Panc1 (cell line): Measurements from ENCODE around the gene RFFL. TPM values are rescaled to one million over a fixed set of nuclear protein-coding genes. Genes with fewer than 3 reads are reported as not detected.

Source experiments
- ATAC-seq: fragments of 200-7000 bp; cut with Tn5 transposase; 2 replicates; pipeline ENCODE4 v1.9.1; 2020; ENCODE audit warnings: mild to moderate bottlenecking, moderate library complexity
- BruUV-seq: library from RNA; stranded (reverse); fragments of 400-500 nt; replicated peaks from 2 replicates; lab custom pipeline; 2021; lab: Mats Ljungman, UMichigan
- CTCF ChIA-PET: fragments of 300-600 bp; sonication (Branson Sonifier 250); formaldehyde crosslinking; loops from one replicate; lab custom pipeline; 2022; ENCODE audit warnings: antibody characterized with exemption; lab: Charles Lee
- POLR2A ChIA-PET: fragments of 300-600 bp; sonication (Branson Sonifier 250); formaldehyde crosslinking; loops from one replicate; lab custom pipeline; 2022; ENCODE audit warnings: antibody characterized with exemption; lab: Charles Lee
- DNase-seq: peaks from one replicate; pipeline ENCODE4 v3.0.0-alpha.2; 2010; ENCODE audit warnings: low read depth, low spot score
- H3K27ac ChIP-seq: 2 replicates; pipeline ENCODE4 v1.5.1; 2011; ENCODE audit warnings: mild to moderate bottlenecking, low read length, inconsistent platforms
- H3K27me3 ChIP-seq: fragments of 200-500 bp; sonication (Bioruptor generic); 2 replicates; pipeline ENCODE4 v1.6.0; 2014; ENCODE audit warnings: low read length, inconsistent platforms; ENCODE audit not compliant: control insufficient read depth, insufficient read depth
- H3K36me3 ChIP-seq: fragments of 200-500 bp; sonication (Bioruptor generic); 2 replicates; pipeline ENCODE4 v1.5.1; 2014; ENCODE audit warnings: inconsistent platforms, mild to moderate bottlenecking, low read length, moderate library complexity; ENCODE audit not compliant: control insufficient read depth, insufficient read depth
- H3K4me1 ChIP-seq: 2 replicates; pipeline ENCODE4 v1.5.1; 2011; ENCODE audit warnings: inconsistent platforms, mild to moderate bottlenecking, low read length, moderate library complexity; ENCODE audit not compliant: control insufficient read depth, insufficient read depth
- H3K4me3 ChIP-seq, 2 experiments: 2 replicates each; pipeline ENCODE4 v1.5.1; 2011 to 2012; ENCODE audit warnings: low read depth in 2 of 2, low read length in 2 of 2, mild to moderate bottlenecking in 2 of 2, inconsistent platforms in 1 of 2, moderate library complexity in 1 of 2
- H3K9me3 ChIP-seq: fragments of 200-500 bp; sonication (Bioruptor generic); 2 replicates; pipeline ENCODE4 v1.5.1; 2014; ENCODE audit warnings: low read depth, mild to moderate bottlenecking, inconsistent platforms, low read length, moderate library complexity; ENCODE audit not compliant: control insufficient read depth, insufficient read depth
- CTCF ChIP-seq: fragments of 450-650 bp; IDR thresholded peaks from 2 replicates; pipeline ENCODE4 v1.5.1; 2017; ENCODE audit warnings: mild to moderate bottlenecking
- POLR2AphosphoS5 ChIP-seq: IDR thresholded peaks from 2 replicates; pipeline ENCODE4 v1.6.1; 2012; ENCODE audit warnings: mild to moderate bottlenecking, low read depth, low read length, moderate library complexity
- REST ChIP-seq, 2 experiments: IDR thresholded peaks; 2 replicates each; pipeline ENCODE4 v1.6.1; 2011 to 2012; ENCODE audit warnings: low read depth in 2 of 2, control low read depth in 1 of 2, low read length in 1 of 2, mild to moderate bottlenecking in 1 of 2, moderate library complexity in 1 of 2; ENCODE audit not compliant: insufficient read depth in 1 of 2
- SIN3A ChIP-seq: IDR thresholded peaks from 2 replicates; pipeline ENCODE4 v1.6.1; 2012; ENCODE audit warnings: low read depth, mild to moderate bottlenecking, low read length, moderate library complexity, borderline replicate concordance; ENCODE audit not compliant: insufficient read depth
- TCF7L2 ChIP-seq: IDR thresholded peaks from 2 replicates; pipeline ENCODE4 v1.6.1; 2011; ENCODE audit warnings: mild to moderate bottlenecking, low read depth, low read length, inconsistent platforms
- in situ Hi-C: cut with HindIII; loops from 2 replicates; pipeline ENCODE4 v1.10.0; 2016; ENCODE audit warnings: low sequenced_read_pairs, low pct_unique_long_range_greater_than_20kb
- intact Hi-C: fragments of 100-400 bp; cut with micrococcal nuclease; formaldehyde crosslinking; loops from one replicate; pipeline ENCODE4 v1.10.0; 2022; ENCODE audit not compliant: unreplicated experiment
- total RNA-seq: library from RNA; stranded (reverse); gene quantifications from one replicate; pipeline ENCODE4 v1.2.1, GENCODE V29; 2021; ENCODE audit not compliant: unreplicated experiment

RFFL gene
- total RNA-seq, 1 experiment from 2014 or later = 38.4 TPM

- Histone ChIP-seq H3K4me1 (no peaks in the 10 kb centered on the region), H3K27me3 (no peaks in the 10 kb centered on the region), H3K36me3 (no peaks in the 10 kb centered on the region), H3K4me3 (no peak overlapping the region), H3K27ac (no peak overlapping the region), H3K9me3 (no peaks in the 10 kb centered on the region)
- in situ Hi-C loops (no loop called here), intact Hi-C loops (no loop called here)
- BruUV-seq = no TSS peak
- no peak for TF ChIP-seq POLR2AphosphoS5
- TF ChIP-seq TCF7L2 = no peak
- TF ChIP-seq REST (IDR thresholded peaks at IDR 0.05; ENCODE audit: insufficient read depth in 1 of 2, low read depth in 2 of 2, low read length in 1 of 2) = no peak
- no peak for TF ChIP-seq CTCF
- no peak for TF ChIP-seq SIN3A
- ChIA-PET CTCF (no interaction called here), POLR2A (interaction anchor here (0.7 kb wide), 1 partner anchor 1173 kb away, joined by 5 read pairs; no protein-coding TSS in a partner anchor)
- no peak for ATAC-seq
- no peak for DNase-seq
These were observed 53.4 kb downstream of the RFFL start for GRCh38 chr17:35010093-35010492.

GRCh38 chr17:35006961-35007360, 56.5 kb downstream of the RFFL start:
- no peaks in the 10 kb centered on the region for H3K9me3 ChIP-seq
- no peaks in the 10 kb centered on the region for H3K36me3 ChIP-seq
- CTCF ChIA-PET = no interaction called here
- BruUV-seq = no TSS peak
- in situ Hi-C loops = no loop called here
- 0 out of 2 replicates have a peak, but pooled peaks have one; percentile 13 for ATAC-seq
- TF ChIP-seq REST (IDR thresholded peaks at IDR 0.05; ENCODE audit: insufficient read depth in 1 of 2, low read depth in 2 of 2, low read length in 1 of 2) (no peak), SIN3A (no peak), CTCF (no peak), TCF7L2 (no peak), POLR2AphosphoS5 (no peak)
- no peak overlapping the region for H3K27ac ChIP-seq
- intact Hi-C loops = no loop called here
- no peak overlapping the region for H3K4me3 ChIP-seq
- POLR2A ChIA-PET = no interaction called here
- H3K27me3 ChIP-seq = no peaks in the 10 kb centered on the region
- no peak for DNase-seq
- H3K4me1 ChIP-seq = no peaks in the 10 kb centered on the region
